HG02852 (cell line): ENCODE results near the gene DNM2.
"Not testable (repeated sequence)": the region's sequence is repeated elsewhere in the genome, so short reads cannot be mapped to it uniquely, and the experiment has no call there.

Experiments used
- ATAC-seq: cut with Tn5 transposase; IDR thresholded peaks from one replicate; pipeline ENCODE4 v1.9.1; 2021; ENCODE audit warnings: mild to moderate bottlenecking, moderate library complexity; ENCODE audit not compliant: unreplicated experiment

DNM2 gene

DNA sequence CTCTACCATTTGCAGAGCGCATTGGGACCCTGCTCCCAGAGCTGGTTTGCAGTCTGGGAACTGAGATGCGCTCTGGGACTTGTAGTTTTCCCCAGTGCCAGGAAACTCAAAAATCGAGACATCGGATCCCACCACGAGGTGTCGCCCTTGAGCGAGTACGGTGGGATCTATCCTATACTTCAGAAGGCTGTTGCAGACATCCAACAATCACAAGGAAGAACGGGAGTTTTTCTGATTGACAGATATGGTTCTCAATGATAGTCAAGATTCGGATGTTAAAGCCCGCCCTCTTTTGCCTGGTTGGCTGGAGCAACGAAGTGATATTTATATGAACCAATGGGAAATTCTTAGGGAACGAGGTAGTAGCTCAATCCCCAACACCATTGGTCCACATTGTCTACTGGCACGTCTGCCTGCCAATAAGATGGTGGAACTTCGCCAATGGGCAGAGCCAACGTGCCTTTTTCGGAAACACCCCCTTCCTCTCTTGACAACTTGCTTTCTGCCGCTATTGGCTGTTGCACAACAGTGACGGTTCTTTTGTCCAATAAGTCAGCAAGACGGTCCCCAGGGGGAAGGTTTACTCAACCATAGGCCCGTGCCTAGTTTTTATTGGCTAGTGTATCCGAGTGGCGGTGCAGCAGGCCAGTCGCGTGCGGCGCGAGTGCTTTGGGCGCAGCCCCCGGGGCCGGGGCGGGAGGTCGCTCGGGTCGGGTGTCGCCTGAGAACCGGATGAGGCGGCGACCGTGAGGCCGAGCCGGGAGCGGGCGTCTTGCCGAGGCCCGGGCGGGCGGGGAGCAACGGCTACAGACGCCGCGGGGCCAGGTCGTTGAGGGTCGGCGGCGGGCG lies at the start of gene DNM2:
Gene DNM2 (plus strand): TSS at position 724 of the 849 bp plus-strand sequence. CDS start 164 bp downstream, outside the sequence.
- ATAC-seq, result peak; percentile 83

DNA sequence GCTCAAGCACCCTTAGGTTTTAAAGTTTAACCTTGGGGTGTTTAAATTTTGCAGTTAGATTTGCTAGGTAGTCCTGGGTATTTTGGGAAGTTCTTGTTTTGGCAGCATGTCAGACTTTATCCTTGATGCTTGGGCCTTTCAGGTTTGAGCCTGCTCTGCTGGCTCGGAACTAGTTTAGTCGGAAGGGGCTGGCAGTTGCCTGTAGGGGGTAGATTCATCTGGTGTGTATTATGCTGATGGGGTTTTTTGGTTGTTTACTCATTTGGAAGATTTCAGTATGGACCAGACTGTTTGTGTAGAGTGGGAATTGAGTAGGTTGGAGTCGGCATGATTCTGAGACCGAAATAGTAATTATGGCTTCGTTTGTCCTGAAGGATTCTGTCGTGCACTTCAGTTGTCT lies 48.6 kb upstream of the DNM2 start:
- no peak for ATAC-seq

DNA sequence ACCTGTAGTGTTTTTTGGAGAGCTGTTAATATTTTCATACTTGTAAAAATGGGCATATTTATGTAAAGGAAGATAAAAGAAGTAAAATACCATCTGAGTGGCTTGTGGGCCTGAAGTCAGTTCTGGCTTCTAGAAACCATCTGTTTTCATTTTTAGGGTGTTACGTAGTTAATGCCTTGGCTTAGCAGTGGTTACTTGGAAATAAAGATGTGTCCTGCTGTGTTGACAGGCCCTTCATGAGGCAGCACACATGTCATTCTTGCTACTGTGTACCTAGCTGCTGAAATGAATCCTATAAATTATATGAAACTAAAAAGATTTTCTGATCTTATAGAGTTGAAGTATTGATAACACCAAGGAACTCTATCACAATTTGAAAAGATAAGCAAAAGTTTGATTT lies 47.7 kb upstream of the DNM2 start:
- no peak for ATAC-seq

DNA sequence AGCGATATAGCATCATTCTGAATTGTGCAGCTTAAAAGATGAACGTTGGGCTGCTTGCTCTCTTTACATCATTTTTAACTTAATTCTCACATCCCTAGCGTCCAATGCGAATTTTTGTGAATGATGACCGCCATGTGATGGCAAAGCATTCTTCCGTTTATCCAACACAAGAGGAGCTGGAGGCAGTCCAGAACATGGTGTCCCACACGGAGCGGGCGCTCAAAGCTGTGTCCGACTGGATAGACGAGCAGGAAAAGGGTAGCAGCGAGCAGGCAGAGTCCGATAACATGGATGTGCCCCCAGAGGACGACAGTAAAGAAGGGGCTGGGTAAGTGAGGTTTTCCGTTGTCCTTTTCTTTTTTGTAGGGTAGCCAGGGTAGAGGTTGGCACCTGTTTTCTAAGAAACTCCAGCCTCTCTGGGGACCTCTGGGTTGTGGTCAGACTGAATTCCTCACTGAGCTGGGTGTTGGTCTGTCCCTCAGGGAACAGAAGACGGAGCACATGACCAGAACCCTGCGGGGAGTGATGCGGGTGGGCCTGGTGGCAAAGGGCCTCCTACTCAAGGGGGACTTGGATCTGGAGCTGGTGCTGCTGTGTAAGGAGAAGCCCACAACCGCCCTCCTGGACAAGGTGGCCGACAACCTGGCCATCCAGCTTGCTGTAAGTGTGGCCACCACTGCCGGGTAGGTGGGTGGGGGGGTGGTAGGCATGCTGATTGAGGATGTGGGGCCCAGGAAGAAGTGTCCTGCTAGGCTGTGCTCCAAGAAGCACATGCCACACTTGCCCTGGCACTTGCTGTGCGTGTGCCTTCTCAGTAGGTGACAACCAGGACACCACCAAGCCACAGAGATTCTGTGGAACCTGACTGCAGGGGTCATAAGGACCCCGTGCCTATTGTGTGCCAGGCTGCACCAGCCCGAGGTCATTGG lies 46.7 kb upstream of the DNM2 start:
- no peak for ATAC-seq

DNA sequence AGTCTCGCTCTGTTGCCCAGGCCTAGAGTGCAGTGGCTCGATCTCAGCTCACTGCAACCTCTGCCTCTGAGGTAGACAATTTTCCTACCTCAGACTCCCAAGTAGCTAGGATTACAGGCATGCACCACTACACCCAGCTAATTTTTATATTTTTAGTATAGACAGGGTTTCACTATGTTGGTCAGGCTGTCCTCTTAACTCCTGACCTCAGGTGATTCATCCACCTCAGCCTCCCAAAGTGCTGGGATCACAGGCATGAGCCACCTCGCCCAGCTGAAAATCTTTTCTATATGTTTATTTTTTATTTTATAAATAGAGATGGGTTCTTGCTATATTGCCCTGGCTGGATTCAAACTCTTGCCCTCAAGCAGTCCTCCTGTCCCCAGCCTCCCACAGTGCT lies 46.0 kb upstream of the DNM2 start:
- not testable (repeated sequence) for ATAC-seq

DNA sequence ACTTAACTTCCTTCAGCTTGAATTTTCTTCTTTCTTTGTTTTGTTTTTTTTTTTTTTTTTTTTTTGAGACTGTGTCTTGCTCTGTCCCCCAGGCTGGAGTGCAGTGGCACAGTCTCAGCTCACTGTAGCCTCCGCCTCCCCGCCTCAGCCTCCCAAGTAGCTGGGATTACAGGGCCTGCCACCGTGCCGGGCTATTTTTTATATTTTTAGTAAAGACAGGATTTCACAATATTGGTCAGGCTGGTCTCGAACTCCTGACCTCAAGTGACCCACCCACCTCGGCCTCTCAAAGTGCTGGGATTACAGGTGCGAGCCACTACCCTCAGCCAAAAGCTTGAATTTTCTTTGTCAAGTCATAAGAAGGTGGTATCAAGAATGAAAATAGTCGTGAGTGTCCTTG lies 42.7 kb upstream of the DNM2 start:
- not testable (repeated sequence) for ATAC-seq

DNA sequence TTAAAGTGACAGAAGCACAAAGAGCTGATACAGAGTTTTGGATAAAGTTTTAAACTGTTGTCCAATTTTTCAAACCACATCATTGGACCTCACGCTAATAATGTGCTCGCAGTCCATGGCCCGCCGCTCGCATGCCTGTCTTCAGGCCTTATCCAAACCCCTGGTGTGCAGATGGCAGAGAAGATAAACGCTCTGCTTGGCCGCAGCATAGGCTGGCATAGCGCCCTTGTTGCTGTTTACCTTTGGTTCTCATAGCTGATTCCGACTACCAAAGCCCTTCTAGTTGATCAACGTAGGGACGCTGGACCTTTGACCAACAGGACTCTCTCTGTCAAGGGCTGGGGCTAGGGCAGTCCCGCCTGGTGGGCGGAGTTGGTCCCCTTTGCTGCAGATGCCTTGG lies 40.1 kb upstream of the DNM2 start:
- ATAC-seq, result no peak

DNA sequence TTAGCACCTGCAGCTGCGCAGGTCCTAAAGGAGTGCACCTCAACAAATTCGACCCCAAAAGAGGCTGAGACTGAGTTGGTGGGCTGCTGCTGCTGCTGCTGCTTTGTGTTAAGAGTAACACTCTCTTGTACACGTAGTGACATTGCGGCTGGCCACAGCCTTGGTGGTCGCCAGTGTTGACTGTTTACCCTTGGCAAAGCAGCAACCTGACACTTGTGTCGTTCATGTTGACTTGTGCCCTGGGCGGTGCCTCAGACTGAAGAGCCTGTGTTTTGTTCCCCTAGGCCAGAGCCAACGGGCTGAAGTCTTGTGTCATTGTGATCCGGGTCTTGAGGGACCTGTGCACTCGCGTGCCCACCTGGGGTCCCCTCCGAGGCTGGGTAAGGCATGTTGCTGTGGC lies 39.1 kb upstream of the DNM2 start:
- no peak for ATAC-seq

DNA sequence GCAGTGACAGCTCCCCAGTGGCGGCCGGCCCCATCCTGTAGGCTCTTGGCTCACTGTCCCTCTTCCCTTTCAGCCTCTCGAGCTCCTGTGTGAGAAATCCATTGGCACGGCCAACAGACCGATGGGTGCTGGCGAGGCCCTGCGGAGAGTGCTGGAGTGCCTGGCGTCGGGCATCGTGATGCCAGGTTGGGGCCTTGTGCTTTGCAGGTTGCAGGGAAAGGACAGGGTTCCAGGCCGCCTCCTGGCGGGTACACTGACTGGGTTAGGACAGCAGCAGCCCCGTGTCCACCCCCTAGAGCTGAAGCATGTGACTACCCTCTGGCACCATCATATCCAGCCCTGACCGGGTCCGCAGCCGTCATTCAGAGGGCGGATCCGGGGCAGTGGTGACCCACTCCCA lies 38.1 kb upstream of the DNM2 start:
- no peak for ATAC-seq

DNA sequence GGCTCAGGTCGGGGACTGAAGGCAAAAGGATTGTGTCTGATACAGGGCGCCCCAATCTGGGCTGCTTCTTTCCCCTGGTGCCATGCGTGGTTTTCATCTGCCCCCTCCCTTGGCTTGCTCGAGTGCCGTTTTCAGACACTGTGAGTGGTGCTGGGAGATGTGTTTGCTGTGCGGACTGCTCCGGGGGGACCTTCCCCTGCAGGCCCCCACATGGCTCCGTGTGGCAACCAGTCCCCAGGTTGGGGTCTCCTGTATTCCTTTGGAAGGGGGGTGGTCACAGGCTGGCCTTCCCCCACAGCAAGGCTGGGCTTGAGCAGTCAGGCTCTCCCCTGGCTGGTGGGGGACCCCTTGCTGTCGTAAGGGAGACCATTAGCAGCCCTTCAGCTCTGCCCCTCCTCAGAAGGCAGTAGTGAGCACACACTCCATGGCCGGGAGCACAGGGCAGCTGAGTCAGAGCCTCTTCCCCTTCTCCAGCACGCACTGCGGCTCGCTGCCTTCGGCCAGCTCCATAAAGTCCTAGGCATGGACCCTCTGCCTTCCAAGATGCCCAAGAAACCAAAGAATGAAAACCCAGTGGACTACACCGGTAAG lies 37.2 kb upstream of the DNM2 start:
- no peak for ATAC-seq

DNA sequence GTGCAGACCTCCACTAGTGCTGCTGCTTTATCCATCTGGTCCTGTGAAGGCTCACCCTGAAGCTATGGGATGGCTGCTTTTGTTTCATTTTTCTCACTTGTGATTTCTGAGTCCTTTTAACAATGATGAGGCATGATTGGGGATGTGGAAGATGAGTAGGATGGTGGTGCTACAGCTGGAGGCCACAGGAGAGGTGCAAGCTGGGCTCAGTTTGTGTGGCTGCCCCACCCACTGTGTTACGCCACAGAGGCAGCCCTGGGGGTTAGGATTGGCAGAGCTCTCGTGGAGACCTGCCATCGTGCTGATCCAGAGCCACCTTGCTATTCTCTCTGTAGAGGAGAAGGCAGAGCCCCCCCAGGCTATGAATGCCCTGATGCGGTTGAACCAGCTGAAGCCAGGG lies 36.2 kb upstream of the DNM2 start:
- no peak for ATAC-seq

DNA sequence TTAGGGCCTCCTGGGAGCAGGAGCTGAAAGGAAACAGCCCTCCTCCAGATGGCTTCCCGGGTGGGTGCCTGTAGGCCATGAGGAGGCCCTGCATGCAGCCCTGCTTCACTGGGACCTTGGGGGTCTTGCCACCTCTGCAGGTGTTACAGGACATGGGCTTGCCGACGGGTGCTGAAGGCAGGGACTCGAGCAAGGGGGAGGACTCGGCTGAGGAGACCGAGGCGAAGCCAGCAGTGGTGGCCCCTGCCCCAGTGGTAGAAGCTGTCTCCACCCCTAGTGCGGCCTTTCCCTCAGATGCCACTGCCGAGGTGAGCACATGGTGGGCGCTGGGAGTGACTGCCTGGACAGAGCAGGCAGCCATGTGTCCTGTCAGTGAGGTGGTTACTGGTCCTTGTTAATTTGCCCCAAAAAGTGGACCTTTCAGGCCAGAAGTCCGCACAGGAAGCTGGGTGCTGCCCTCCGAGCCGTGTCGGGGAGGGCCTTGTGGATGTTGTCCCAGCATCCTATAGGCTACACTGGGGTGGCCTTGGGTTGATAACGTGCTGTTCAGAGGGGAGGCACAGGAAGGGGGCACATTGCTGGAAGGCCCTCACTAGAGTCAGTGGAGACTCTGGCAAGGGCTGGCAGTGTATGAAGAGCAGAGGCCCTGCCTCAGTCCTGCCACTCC lies 35.3 kb upstream of the DNM2 start:
- no peak for ATAC-seq

DNA sequence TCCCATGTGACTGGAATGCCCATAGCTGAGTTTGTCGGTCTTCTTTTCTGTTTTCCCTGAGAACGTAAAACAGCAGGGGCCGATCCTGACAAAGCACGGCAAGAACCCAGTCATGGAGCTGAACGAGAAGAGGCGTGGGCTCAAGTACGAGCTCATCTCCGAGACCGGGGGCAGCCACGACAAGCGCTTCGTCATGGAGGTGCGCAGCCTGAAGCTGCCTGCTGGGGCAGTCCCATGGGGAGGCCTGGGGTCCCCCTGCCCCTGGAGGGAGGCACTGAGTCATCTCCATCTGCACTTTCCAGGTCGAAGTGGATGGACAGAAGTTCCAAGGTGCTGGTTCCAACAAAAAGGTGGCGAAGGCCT lies 34.8 kb upstream of the DNM2 start:
- ATAC-seq, result no peak

DNA sequence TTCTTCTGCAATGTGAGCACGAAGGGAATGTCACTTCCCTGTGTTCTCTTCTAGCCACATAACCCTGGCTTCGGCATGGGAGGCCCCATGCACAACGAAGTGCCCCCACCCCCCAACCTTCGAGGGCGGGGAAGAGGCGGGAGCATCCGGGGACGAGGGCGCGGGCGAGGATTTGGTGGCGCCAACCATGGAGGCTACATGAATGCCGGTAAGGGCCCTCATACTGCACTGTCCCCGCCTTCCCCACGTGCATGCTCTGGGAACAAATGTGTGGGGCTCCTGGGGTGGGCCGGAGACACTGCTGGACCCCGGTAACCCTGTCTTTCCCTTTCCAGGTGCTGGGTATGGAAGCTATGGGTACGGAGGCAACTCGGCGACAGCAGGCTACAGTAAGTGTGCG lies 34.3 kb upstream of the DNM2 start:
- ATAC-seq, result no peak

DNA sequence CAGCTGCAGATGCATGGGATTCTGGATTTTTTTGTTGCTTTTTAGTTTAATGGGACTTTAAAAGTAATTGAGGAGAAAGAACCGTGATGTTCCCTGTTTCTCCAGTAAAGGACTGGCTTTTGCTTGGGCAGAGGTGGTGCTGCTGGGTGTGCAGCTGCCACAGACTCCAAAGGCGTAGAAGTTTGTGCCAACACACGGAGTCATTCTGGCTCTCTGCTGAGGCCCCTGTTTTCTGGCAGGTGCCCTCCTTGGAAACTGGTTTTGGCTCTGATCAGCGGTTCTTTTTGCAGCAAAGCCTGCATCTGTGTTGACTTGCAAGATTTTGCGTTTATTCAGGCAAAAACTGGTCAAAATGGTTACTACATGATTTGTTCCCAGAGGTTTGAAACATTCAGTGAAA lies 32.7 kb upstream of the DNM2 start:
- no peak for ATAC-seq

DNA sequence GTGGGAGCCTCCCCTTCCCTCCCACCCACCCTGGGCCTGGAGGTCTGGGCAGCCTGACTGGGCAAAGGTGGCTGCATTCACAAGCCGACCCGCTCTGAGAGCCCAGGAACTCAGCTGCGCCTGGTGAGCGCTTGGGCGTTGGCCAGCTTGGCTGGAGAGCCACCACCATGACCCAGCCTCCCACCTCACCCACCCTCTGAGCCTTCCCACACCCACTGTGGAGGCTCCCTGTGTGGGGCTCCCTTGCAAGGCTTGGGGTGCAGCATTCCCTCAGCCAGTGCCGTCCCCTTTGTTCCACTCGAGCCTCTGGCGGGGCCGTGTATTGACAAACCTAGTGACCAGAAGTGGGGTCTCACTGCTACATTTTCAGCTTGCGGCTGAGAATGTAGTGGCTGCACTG lies 31.7 kb upstream of the DNM2 start:
- no peak for ATAC-seq

DNA sequence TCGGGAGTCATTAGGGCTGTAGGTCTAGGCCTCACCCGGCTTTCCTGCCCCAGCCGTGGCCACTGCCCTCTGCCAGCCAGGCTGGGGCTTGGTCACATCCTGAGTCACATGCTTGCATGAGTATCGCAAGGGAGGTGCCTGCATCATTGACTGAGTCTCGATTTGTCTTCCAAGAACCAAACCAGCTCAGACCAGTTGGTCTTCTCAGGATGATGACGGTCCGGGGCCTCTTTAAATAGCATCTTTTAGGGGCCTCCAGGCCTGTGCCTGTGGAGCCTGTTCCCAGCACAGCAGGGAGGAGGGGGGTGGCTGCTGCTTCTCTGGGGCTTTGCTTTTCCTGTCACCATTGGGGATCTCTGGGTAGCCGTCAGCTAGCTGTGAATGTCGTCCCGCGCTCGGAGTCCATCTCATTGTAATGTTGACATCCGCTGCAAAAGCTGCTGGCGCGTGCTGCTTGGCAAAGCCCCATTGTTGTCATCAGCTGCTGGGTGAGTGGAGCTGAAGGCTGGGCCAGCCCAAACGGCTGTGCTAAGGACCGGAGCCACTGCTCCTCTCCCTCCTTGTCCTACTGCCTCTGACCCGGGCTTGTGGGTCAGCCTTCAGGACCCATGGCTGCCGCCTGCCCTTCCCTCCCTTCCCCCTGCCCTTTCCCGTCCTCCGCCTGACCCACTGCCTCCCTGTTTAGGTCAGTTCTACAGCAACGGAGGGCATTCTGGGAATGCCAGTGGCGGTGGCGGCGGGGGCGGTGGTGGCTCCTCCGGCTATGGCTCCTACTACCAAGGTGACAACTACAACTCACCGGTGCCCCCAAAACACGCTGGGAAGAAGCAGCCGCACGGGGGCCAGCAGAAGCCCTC lies 31.0 kb upstream of the DNM2 start:
- ATAC-seq, result no peak

DNA sequence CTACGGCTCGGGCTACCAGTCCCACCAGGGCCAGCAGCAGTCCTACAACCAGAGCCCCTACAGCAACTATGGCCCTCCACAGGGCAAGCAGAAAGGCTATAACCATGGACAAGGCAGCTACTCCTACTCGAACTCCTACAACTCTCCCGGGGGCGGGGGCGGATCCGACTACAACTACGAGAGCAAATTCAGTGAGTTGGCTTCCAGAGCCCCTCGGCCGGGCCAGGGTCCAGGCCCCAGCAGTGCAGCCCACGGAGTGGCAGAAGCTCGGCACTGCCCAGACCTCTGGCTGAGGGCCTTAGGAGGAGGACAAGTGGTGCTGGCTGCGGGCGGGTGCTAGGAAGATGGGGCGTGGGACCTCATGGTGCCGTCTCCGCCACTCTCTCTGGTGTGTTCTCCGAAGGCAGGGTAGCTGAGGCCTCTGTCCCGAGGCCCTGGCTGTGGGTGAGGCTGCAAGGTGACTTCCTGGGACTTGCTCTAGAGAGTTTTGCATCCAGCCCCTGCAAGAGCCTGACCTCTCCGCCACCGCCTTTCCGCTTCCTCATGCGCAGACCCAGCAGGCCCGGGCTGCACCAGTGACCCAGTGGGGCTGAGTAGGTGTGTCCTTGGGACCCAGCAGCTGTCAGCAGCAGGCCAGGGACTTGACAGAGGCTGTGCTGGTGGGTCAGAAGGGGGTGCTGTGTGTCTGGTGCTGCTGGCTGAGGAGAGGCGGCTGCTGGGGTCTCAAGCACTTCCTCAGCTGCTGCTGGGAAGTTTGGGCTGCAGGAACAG lies 30.2 kb upstream of the DNM2 start:
- no peak for ATAC-seq

DNA sequence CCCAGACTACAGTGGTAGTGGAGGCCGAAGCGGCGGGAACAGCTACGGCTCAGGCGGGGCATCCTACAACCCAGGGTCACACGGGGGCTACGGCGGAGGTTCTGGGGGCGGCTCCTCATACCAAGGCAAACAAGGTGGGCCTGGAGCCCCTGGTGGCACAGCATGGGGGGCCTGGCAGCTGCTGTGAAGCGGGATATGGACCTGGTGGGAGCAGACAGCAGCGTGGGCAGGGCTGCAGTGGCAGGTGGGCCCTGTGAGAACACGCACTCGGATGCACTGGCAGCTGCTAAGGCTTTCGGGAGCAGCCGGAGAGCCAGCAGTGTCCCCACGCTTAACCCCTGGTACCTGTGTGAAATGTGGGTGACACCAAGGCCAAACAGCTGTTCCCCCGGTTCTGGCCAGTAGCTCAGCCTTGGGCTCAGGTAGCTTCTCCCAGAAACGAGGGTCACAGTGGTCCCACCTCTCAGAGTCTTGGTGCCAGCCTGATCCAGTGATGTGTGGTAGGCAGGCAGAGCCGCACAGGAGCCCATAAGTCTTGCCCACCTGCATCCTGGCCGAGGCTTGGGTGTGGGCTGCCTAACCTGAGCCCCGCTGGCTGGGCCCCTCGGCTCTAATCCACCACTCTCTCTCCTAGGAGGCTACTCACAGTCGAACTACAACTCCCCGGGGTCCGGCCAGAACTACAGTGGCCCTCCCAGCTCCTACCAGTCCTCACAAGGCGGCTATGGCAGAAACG lies 29.2 kb upstream of the DNM2 start:
- no peak for ATAC-seq
